ENCODE measurements around the gene RAB25. TPM values are rescaled to one million over a fixed set of nuclear protein-coding genes. Genes with fewer than 3 reads are reported as not detected.

RAB25 gene
- polyA plus RNA-seq, 1 experiment = not detected

DNA sequence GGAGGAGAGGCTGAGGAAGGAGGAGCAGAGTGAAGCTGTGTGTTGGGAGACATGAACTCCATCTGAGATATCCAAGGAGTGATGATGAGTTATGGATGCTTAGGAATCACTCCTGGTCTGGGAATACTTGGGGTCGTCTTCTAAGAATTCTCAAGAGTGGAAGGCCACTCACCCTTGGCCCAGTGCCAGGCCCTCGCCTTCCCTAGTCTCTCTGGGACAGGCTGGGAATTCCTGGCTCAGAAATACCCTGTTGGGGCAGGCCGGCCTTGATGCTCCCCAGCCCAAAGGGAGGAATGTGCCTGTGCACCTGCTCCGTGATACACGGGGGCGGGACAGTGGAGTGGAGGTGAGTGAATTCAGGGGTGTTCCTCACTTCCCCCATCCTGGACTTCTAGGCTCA is 40.9 kb downstream of the RAB25 start:
- TF ChIP-seq, protein P1, sequence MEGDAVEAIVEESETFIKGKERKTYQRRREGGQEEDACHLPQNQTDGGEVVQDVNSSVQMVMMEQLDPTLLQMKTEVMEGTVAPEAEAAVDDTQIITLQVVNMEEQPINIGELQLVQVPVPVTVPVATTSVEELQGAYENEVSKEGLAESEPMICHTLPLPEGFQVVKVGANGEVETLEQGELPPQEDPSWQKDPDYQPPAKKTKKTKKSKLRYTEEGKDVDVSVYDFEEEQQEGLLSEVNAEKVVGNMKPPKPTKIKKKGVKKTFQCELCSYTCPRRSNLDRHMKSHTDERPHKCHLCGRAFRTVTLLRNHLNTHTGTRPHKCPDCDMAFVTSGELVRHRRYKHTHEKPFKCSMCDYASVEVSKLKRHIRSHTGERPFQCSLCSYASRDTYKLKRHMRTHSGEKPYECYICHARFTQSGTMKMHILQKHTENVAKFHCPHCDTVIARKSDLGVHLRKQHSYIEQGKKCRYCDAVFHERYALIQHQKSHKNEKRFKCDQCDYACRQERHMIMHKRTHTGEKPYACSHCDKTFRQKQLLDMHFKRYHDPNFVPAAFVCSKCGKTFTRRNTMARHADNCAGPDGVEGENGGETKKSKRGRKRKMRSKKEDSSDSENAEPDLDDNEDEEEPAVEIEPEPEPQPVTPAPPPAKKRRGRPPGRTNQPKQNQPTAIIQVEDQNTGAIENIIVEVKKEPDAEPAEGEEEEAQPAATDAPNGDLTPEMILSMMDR (IDR thresholded peaks at IDR 0.05; ENCODE audit: low read depth, low read length) = no peak
- DNase-seq (ENCODE audit: low read depth, low spot score) = no peak
- ChIA-PET CTCF (interaction anchor here (0.6 to 20.2 kb wide), 2 partner anchors 25 to 297 kb away, joined by 3 to 682 read pairs; partner anchors contain the start of gene LMNA), POLR2A (interaction anchor here (0.7 to 3.3 kb wide), 4 partner anchors 21 to 303 kb away, joined by 3 to 14 read pairs (median 8); no protein-coding TSS in a partner anchor)
- no peaks in the 10 kb centered on the region for H3K27me3 ChIP-seq (ENCODE audit: control insufficient read depth, insufficient read depth, low read length)
- no peaks in the 10 kb centered on the region for H3K9me3 ChIP-seq (ENCODE audit: control insufficient read depth, insufficient read depth, low read length)
- H3K4me3 ChIP-seq (ENCODE audit: low read depth, low read length) = no peak overlapping the region
- H3K27ac ChIP-seq (ENCODE audit: low read depth, low read length) = no peak overlapping the region

DNA sequence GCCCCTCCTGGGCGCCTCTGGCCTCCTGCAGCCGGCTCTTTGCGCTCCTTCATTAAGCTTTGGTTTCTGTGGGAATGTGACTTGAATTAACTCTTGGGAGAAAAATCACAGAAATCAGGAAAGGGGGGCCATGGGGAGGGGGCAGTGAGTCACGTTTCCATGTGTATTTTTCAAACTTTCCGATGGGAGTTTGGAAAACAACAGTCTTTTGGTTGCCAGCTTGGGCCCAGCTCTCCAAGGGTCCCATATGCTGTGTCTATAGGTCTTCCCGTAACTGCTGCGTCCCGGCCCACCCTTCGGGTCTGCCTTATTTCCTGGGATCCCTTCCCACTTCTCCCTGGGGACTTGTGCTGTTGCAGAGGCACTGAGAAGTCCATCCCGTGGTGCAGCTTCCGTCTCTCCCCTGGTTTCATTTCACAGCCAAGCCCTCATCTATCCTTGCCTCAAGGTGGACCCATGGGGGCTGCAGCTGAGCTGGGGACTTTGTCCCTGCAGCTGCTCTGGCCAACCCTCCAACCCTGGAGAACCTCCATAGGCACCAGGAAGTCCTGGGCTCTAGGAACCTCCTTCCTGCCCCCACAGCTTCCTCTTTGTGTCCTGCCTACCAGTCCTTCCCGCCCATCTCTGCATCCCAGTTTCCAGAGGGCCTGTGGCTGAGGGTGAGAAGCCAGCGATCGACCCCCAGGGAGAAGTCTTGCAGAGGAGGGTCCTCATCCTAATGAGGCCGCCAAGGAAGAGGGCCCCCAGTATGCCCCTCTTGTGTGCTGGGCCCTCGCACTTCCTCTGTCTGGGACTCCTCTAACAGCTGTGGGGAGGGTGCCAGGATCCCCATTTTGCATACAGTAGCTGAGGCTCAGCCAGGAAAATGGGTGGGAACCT is 41.9 kb downstream of the RAB25 start:
- ChIA-PET POLR2A (interaction anchor here (0.7 to 3.3 kb wide), 6 partner anchors 11 to 302 kb away, joined by 3 to 14 read pairs (median 5); partner anchors contain the start of gene LMNA), CTCF (interaction anchor here (0.6 to 20.2 kb wide), 3 partner anchors 12 to 298 kb away, joined by 3 to 682 read pairs (median 3); partner anchors contain the start of gene LMNA)
- Histone ChIP-seq H3K4me3 (ENCODE audit: low read depth, low read length) (no peak overlapping the region), H3K27ac (ENCODE audit: low read depth, low read length) (peak overlapping the region; percentile 33), H3K9me3 (ENCODE audit: control insufficient read depth, insufficient read depth, low read length) (no peaks in the 10 kb centered on the region), H3K27me3 (ENCODE audit: control insufficient read depth, insufficient read depth, low read length) (no peaks in the 10 kb centered on the region)
- TF ChIP-seq, protein P1 (IDR thresholded peaks at IDR 0.05; ENCODE audit: low read depth, low read length) = no peak
- no peak for DNase-seq (ENCODE audit: low read depth, low spot score)

DNA sequence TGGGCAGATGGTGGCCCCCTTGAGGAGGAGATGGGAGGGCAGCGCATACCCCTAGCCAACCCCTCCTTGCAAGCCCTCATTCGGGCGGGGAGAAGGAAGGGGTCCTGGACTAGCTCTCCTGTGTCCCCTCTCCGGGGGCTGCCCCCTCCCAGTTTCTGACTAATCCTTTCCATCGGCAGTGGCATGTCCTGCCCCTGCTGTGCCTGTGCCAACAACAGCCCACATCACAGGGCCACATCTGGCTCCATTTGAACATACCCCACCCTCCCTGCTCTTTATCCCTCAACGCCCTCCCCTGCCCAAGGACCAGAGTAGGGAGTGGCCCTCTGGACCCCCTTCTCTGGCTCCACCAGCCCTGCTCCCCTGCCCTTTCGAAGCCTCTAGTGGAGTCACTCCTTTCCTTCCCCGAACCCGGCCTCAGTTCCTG is 42.6 kb downstream of the RAB25 start:
- TF ChIP-seq, protein P1 (IDR thresholded peaks at IDR 0.05; ENCODE audit: low read depth, low read length) = no peak
- Histone ChIP-seq H3K9me3 (ENCODE audit: control insufficient read depth, insufficient read depth, low read length) (no peaks in the 10 kb centered on the region), H3K27ac (ENCODE audit: low read depth, low read length) (peak overlapping the region; percentile 33), H3K4me3 (ENCODE audit: low read depth, low read length) (no peak overlapping the region), H3K27me3 (ENCODE audit: control insufficient read depth, insufficient read depth, low read length) (no peaks in the 10 kb centered on the region)
- CTCF ChIA-PET = interaction anchor here (1.0 to 20.2 kb wide), 2 partner anchors 13 to 24 kb away, joined by 3 to 682 read pairs; partner anchors contain the start of gene LMNA
- DNase-seq (ENCODE audit: low read depth, low spot score) = no peak
- POLR2A ChIA-PET = interaction anchor here (1.3 to 3.3 kb wide), 6 partner anchors 10 to 38 kb away, joined by 4 to 16 read pairs (median 9); partner anchors contain the start of gene LMNA

DNA sequence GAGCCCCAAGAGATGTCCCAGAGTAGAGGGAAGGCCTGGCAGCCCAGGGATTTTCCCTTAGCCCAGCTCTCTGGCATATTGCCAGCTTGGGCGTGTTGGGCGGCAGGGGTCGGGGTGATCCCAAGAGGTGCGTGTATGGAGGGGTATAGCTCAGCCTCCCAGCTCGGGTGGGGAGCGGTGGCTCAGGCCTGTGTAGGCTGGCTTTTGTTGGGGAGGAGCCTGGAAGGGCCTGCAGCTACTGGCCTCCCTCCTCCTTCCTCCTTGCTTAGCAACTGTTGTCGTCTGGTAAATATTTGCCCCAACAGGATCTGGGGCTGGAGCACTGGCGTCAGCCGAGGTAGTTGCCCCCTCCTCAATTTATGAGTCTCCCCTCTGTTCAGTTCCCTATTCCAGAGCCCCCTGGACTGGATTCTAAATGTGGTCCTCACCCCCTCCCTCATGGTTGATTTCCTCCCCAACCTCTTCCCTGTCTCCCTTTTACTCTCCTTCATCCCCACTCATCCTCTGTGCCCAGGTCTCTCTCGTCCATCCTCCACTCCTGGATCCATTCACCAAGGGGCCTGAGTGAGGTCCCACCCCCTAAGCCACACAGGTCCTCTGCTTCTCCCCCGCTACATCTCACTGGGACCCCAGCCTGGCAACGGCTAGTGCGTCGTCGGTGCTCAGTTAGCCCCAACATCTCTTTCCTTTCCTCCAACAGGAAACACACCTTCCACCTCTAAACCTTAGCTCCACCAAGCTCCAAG is 43.3 kb downstream of the RAB25 start:
- no peaks in the 10 kb centered on the region for H3K27me3 ChIP-seq (ENCODE audit: control insufficient read depth, insufficient read depth, low read length)
- no peak for DNase-seq (ENCODE audit: low read depth, low spot score)
- ChIA-PET POLR2A (interaction anchor here (1.5 to 3.3 kb wide), 5 partner anchors 9 to 37 kb away, joined by 4 to 16 read pairs (median 12); no protein-coding TSS in a partner anchor), CTCF (interaction anchor here (0.6 to 20.2 kb wide), 4 partner anchors 8 to 121 kb away, joined by 3 to 682 read pairs (median 4); partner anchors contain the start of gene LMNA)
- peak overlapping the region; percentile 7; the same call in 1 of the 2 replicates for H3K4me3 ChIP-seq (ENCODE audit: low read depth, low read length)
- TF ChIP-seq, protein P1 (IDR thresholded peaks at IDR 0.05; ENCODE audit: low read depth, low read length) = no peak
- peak overlapping the region; percentile 61 for H3K27ac ChIP-seq (ENCODE audit: low read depth, low read length)
- H3K9me3 ChIP-seq (ENCODE audit: control insufficient read depth, insufficient read depth, low read length) = no peaks in the 10 kb centered on the region

Measured in AG04450 (cell line).